Activated CD4-positive, alpha-beta T cell treated with anti-CD3 and anti-CD28 coated beads, Interleukin-10, Interleukin-2, amounts not matched to agents 100 ng/mL and 50 ng/mL, durations not matched to agents 16 hours and 8 hours (primary cell): ENCODE results near the gene KLHL18.
"Not testable (repeated sequence)": the region's sequence is repeated elsewhere in the genome, so short reads cannot be mapped to it uniquely, and the experiment has no call there.

Source experiments
- DNase-seq: peaks from one replicate; pipeline ENCODE4 v3.0.0-alpha.2; 2020

The KLHL18 gene

GRCh38 chr3:47276558-47276957 is 6.2 kb upstream of the KLHL18 start:
- no peak for DNase-seq

GRCh38 chr3:47280519-47280918 is 2.2 kb upstream of the KLHL18 start:
- no peak for DNase-seq

GRCh38 chr3:47283193-47283537 is 421 bp downstream of the KLHL18 start:
- DNase-seq = peak; percentile 17

GRCh38 chr3:47283591-47284364 is 1.0 kb downstream of the KLHL18 start:
- peak; percentile 53 for DNase-seq

GRCh38 chr3:47288966-47289910 is 6.5 kb downstream of the KLHL18 start:
- DNase-seq = no peak

GRCh38 chr3:47291158-47291753 is 8.5 kb downstream of the KLHL18 start:
- DNase-seq = no peak

- not testable (repeated sequence) for DNase-seq
Measured at GRCh38 chr3:47291754-47292420, 9.1 kb downstream of the KLHL18 start.

- DNase-seq = no peak
Measured at GRCh38 chr3:47293822-47294221, 11.1 kb downstream of the KLHL18 start.

- DNase-seq = no peak
Measured at GRCh38 chr3:47294392-47294791, 11.6 kb downstream of the KLHL18 start.

GRCh38 chr3:47295322-47295721 is 12.6 kb downstream of the KLHL18 start:
- DNase-seq = no peak

GRCh38 chr3:47295976-47296375 is 13.2 kb downstream of the KLHL18 start:
- DNase-seq = no peak

- no peak for DNase-seq
Measured at GRCh38 chr3:47296562-47297302, 14.0 kb downstream of the KLHL18 start.

GRCh38 chr3:47298439-47298838 is 15.7 kb downstream of the KLHL18 start:
- DNase-seq = no peak

- no peak for DNase-seq
Measured at GRCh38 chr3:47299381-47300318, 16.9 kb downstream of the KLHL18 start.

GRCh38 chr3:47301456-47301855 is 18.7 kb downstream of the KLHL18 start:
- DNase-seq = no peak

- no peak for DNase-seq
Measured at GRCh38 chr3:47306022-47306421, 23.3 kb downstream of the KLHL18 start.

GRCh38 chr3:47309231-47309630 is 26.5 kb downstream of the KLHL18 start:
- not testable (repeated sequence) for DNase-seq

- no peak for DNase-seq
Measured at GRCh38 chr3:47310391-47310790, 27.6 kb downstream of the KLHL18 start.

GRCh38 chr3:47313341-47314055 is 30.8 kb downstream of the KLHL18 start:
- DNase-seq = no peak

GRCh38 chr3:47314056-47314764 is 31.5 kb downstream of the KLHL18 start:
- DNase-seq = no peak
